ENCODE data around the gene PTGES3. TPM values are rescaled to one million over a fixed set of nuclear protein-coding genes. Genes with fewer than 3 reads are reported as not detected.

The PTGES3 gene
- total RNA-seq, 1 experiment from 2014 or later, result 435 TPM

- Histone ChIP-seq H3T11ph (ENCODE audit: low read length) (no peak overlapping the region), H3K4ac (ENCODE audit: low read depth, low read length) (no peak overlapping the region), H4K8ac (replicated peaks; ENCODE audit: insufficient read length, low read depth, low read length) (no peak overlapping the region), H2BK120ac (ENCODE audit: low read depth, low read length, poor library complexity, severe bottlenecking) (no peak overlapping the region), H2AK5ac (ENCODE audit: insufficient read length, low read length) (no peak overlapping the region), H2BK12ac (ENCODE audit: insufficient read length, low read depth, low read length) (no peak overlapping the region), H3K9me3 (ENCODE audit: control insufficient read depth, low read depth, low read length) (no peaks in the 10 kb centered on the region), H3K56ac (ENCODE audit: insufficient read length, low read depth, low read length) (no peak overlapping the region), H2BK20ac (ENCODE audit: low read depth, low read length, poor library complexity, severe bottlenecking) (no peak overlapping the region), H3K23me2 (ENCODE audit: insufficient read length, low read depth, low read length, poor library complexity, severe bottlenecking) (peaks cover 25% of the 10 kb centered on the region), H3K23ac (ENCODE audit: insufficient read length, low read depth, low read length) (no peak overlapping the region), H3K14ac (ENCODE audit: insufficient read depth, low read length) (no peak overlapping the region), H2AFZ (ENCODE audit: low read length) (no peak overlapping the region), H4K5ac (ENCODE audit: insufficient read length, low read depth, low read length) (no peak overlapping the region), H4K20me1 (ENCODE audit: control insufficient read depth, insufficient read depth, insufficient read length) (no peaks in the 10 kb centered on the region), H3K9ac (ENCODE audit: extremely low read depth, insufficient read length, low read length) (no peak overlapping the region), H3K27ac (ENCODE audit: insufficient read length, low read depth, low read length) (no peak overlapping the region), H3K79me2 (ENCODE audit: insufficient read depth, low read length) (no peaks in the 10 kb centered on the region), H3K4me2 (ENCODE audit: insufficient read depth, insufficient read length, low read length) (peak overlapping the region; percentile 90), H2BK15ac (ENCODE audit: low read depth, low read length) (no peak overlapping the region), H3K79me1 (ENCODE audit: insufficient read depth, low read depth, low read length, poor library complexity, severe bottlenecking) (no peaks in the 10 kb centered on the region), H2BK5ac (ENCODE audit: insufficient read length, low read length) (no peak overlapping the region), H3K18ac (ENCODE audit: insufficient read length, low read depth, low read length) (no peak overlapping the region), H3K4me1 (ENCODE audit: insufficient read depth, low read length) (peaks cover 9% of the 10 kb centered on the region; the same call in 1 of the 2 replicates), H3K27me3 (ENCODE audit: insufficient read depth, low read length) (no peaks in the 10 kb centered on the region), H4K91ac (ENCODE audit: insufficient read length, low read depth, low read length) (no peak overlapping the region)
- Mint-ChIP-seq H3K9me3 (peaks cover 0 to 3% of the 10 kb centered on the region in 2 experiments; a peak in 1 of 5 replicates), H3K27me3 (ENCODE audit: low read depth) (no peaks in the 10 kb centered on the region), H3K4me1 (peaks cover 55 to 60% of the 10 kb centered on the region in 2 experiments), H3K36me3 (ENCODE audit: insufficient read depth in 1 of 3, low read depth in 3 of 3) (peaks cover 33 to 44% (median 36%) of the 10 kb centered on the region in 3 experiments; a peak in 6 of 7 replicates), H3K4me3 (peak overlapping the region; percentile 92 to 95), H3K27ac (peak overlapping the region; percentile 96 to 98 (median 96); a peak in 6 of 7 replicates)
- peak; percentile 100 for DNase-seq
- WGBS (ENCODE audit: extremely low coverage, insufficient read length, low lambda C conversion rate), result no CpG with 5 or more reads among the region's 12 CpGs
- TF ChIP-seq, protein P1, sequence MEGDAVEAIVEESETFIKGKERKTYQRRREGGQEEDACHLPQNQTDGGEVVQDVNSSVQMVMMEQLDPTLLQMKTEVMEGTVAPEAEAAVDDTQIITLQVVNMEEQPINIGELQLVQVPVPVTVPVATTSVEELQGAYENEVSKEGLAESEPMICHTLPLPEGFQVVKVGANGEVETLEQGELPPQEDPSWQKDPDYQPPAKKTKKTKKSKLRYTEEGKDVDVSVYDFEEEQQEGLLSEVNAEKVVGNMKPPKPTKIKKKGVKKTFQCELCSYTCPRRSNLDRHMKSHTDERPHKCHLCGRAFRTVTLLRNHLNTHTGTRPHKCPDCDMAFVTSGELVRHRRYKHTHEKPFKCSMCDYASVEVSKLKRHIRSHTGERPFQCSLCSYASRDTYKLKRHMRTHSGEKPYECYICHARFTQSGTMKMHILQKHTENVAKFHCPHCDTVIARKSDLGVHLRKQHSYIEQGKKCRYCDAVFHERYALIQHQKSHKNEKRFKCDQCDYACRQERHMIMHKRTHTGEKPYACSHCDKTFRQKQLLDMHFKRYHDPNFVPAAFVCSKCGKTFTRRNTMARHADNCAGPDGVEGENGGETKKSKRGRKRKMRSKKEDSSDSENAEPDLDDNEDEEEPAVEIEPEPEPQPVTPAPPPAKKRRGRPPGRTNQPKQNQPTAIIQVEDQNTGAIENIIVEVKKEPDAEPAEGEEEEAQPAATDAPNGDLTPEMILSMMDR (conservative IDR thresholded peaks at IDR 0.05), result peak; percentile 65
These were observed 51.2 kb downstream of the PTGES3 start for GRCh38 chr12:56636675-56637540.

Measured in H9 (cell line).